SK-N-SH (cell line): ENCODE data around the gene LTB4R2. TPM values are rescaled to one million over a fixed set of nuclear protein-coding genes. Genes with fewer than 3 reads are reported as not detected.

Source experiments
- CTCF ChIA-PET: fragments of 300-600, 350-600 bp; formaldehyde crosslinking; extraction: SDS; loops from one replicate; lab custom pipeline; 2021; lab: Yijun Ruan, JAX
- POLR2A ChIA-PET: fragments of 350-600 bp; sonication (Branson Sonifier 250); formaldehyde crosslinking; extraction: SDS; loops from one replicate; lab custom pipeline; 2020; ENCODE audit warnings: antibody characterized with exemption, inconsistent platforms; lab: Yijun Ruan, JAX
- DNase-seq: peaks from one replicate; pipeline ENCODE4 v3.0.0; 2012
- H2AFZ ChIP-seq: fragments of 200-600 bp; sonication (generic); 2 replicates; pipeline ENCODE4 v1.8.1; 2016; ENCODE audit warnings: antibody characterized with exemption, mild to moderate bottlenecking, low read depth
- H3F3A ChIP-seq: fragments of 200-600 bp; sonication (generic); replicated peaks from 2 replicates; pipeline ENCODE3; 2016; ENCODE audit warnings: antibody characterized with exemption, mild to moderate bottlenecking; ENCODE audit not compliant: insufficient read depth
- H3K27ac ChIP-seq, 2 experiments: fragments of 200-500 bp in 1 of 2; fragments of 200-600 bp in 1 of 2; sonication (Bioruptor generic) in 1 of 2; sonication (generic), shearing (Covaris generic) in 1 of 2; 2 replicates each; pipeline versions ENCODE4 v1.5.1 to v1.6.1; 2014 to 2016; ENCODE audit warnings: low read depth in 2 of 2, inconsistent platforms in 1 of 2, low read length in 1 of 2, mild to moderate bottlenecking in 1 of 2, mixed read lengths in 1 of 2
- H3K27me3 ChIP-seq: fragments of 200-600 bp; sonication (generic), shearing (Covaris generic); 2 replicates; pipeline ENCODE4 v1.6.1; 2016; ENCODE audit warnings: mixed run types; ENCODE audit not compliant: insufficient read depth
- H3K36me3 ChIP-seq, 2 experiments: fragments of 200-500 bp in 1 of 2; fragments of 200-600 bp in 1 of 2; sonication (Bioruptor generic) in 1 of 2; sonication (generic) in 1 of 2; replicated peaks in 1 of 2; 2 replicates each; pipeline versions ENCODE3 to v1.5.1; 2014 to 2016; ENCODE audit warnings: low read length in 1 of 2, mild to moderate bottlenecking in 1 of 2; ENCODE audit not compliant: insufficient read depth in 2 of 2, control insufficient read depth in 1 of 2
- H3K4me1 ChIP-seq, 2 experiments: fragments of 200-500 bp in 1 of 2; fragments of 200-600 bp in 1 of 2; sonication (Bioruptor generic) in 1 of 2; sonication (generic), shearing (Covaris generic) in 1 of 2; 2 replicates each; pipeline versions ENCODE4 v1.5.1 to v1.6.1; 2014 to 2016; ENCODE audit warnings: low read depth in 1 of 2, low read length in 1 of 2, mixed run types in 1 of 2; ENCODE audit not compliant: insufficient read depth in 2 of 2, control insufficient read depth in 1 of 2
- H3K4me2 ChIP-seq: fragments of 200-600 bp; sonication (generic), shearing (Covaris generic); 2 replicates; pipeline ENCODE4 v1.6.1; 2017; ENCODE audit warnings: mixed run types
- H3K4me3 ChIP-seq, 2 experiments: fragments of 200-500 bp in 1 of 2; fragments of 200-600 bp in 1 of 2; sonication (Bioruptor generic) in 1 of 2; sonication (generic), shearing (Covaris generic) in 1 of 2; 2 replicates each; pipeline versions ENCODE4 v1.5.1 to v1.8.1; 2014 to 2016; ENCODE audit warnings: low read depth in 2 of 2, inconsistent platforms in 1 of 2, low read length in 1 of 2, mild to moderate bottlenecking in 1 of 2, mixed read lengths in 1 of 2, moderate library complexity in 1 of 2
- H3K79me2 ChIP-seq: fragments of 200-600 bp; sonication (generic); 2 replicates; pipeline ENCODE4 v1.8.1; 2017; ENCODE audit warnings: mild to moderate bottlenecking; ENCODE audit not compliant: insufficient read depth
- H3K9ac ChIP-seq: fragments of 200-600 bp; sonication (generic); 2 replicates; pipeline ENCODE4 v1.6.1; 2017; ENCODE audit warnings: mixed run types
- H3K9me2 ChIP-seq: fragments of 200-600 bp; sonication (generic); 2 replicates; pipeline ENCODE4 v1.6.1; 2017; ENCODE audit warnings: mixed run types
- H3K9me3 ChIP-seq: fragments of 200-600 bp; sonication (generic); 2 replicates; pipeline ENCODE4 v1.6.1; 2017; ENCODE audit warnings: mixed run types, mild to moderate bottlenecking, moderate library complexity
- H4K20me1 ChIP-seq: fragments of 200-600 bp; sonication (generic); 2 replicates; pipeline ENCODE4 v1.6.1; 2017; ENCODE audit warnings: mild to moderate bottlenecking, mixed run types; ENCODE audit not compliant: insufficient read depth
- ELF1 ChIP-seq: IDR thresholded peaks from 2 replicates; pipeline ENCODE4 v1.4.0; 2012
- EP300 ChIP-seq, 2 experiments: IDR thresholded peaks; 2 replicates each; pipeline versions ENCODE4 v1.4.0 to v1.6.1; 2012; ENCODE audit warnings: borderline replicate concordance in 1 of 2, low read depth in 1 of 2, low read length in 1 of 2
- EZH2phosphoT487 ChIP-seq: fragments of 200-600 bp; sonication (generic); IDR thresholded peaks from 2 replicates; pipeline ENCODE4 v1.6.1; 2017; ENCODE audit warnings: low read depth, mixed run types, mild to moderate bottlenecking, antibody characterized with exemption, moderate library complexity, borderline replicate concordance
- FOXJ3 ChIP-seq: sonication (generic); formaldehyde crosslinking; IDR thresholded peaks from 2 replicates; pipeline ENCODE4 v1.5.1; 2020; ENCODE audit warnings: mild to moderate bottlenecking, missing genetic modification reagents
- FOXM1 ChIP-seq: IDR thresholded peaks from 2 replicates; pipeline ENCODE4 v1.4.0; 2012; ENCODE audit warnings: low read depth, mild to moderate bottlenecking
- IRF3 ChIP-seq: fragments of 150-350 bp; IDR thresholded peaks from 2 replicates; pipeline ENCODE4 v1.6.1; 2016; ENCODE audit warnings: mild to moderate bottlenecking, low read depth, low read length
- MEF2A ChIP-seq: IDR thresholded peaks from 2 replicates; pipeline ENCODE4 v1.4.0; 2012; ENCODE audit warnings: low read depth, borderline replicate concordance
- PBX3 ChIP-seq: IDR thresholded peaks from 2 replicates; pipeline ENCODE4; 2012
- POLR2AphosphoS5 ChIP-seq: IDR thresholded peaks from 2 replicates; pipeline ENCODE4 v1.6.1; 2012; ENCODE audit warnings: low read depth, low read length
- RFX5 ChIP-seq: IDR thresholded peaks from 2 replicates; pipeline ENCODE4 v1.6.1; 2012; ENCODE audit warnings: mild to moderate bottlenecking, improper control_type of control experiment, low read length
- RXRA ChIP-seq: IDR thresholded peaks from 2 replicates; pipeline ENCODE4 v1.4.0; 2012; ENCODE audit warnings: low read depth, mild to moderate bottlenecking, borderline replicate concordance
- SIN3A ChIP-seq: IDR thresholded peaks from 2 replicates; pipeline ENCODE4 v1.6.1; 2012; ENCODE audit warnings: low read depth, mild to moderate bottlenecking, low read length, moderate library complexity, borderline replicate concordance
- TAF1 ChIP-seq: IDR thresholded peaks from 2 replicates; pipeline ENCODE4 v1.6.1; 2012; ENCODE audit warnings: low read depth, mild to moderate bottlenecking, low read length, moderate library complexity, borderline replicate concordance
- TCF12 ChIP-seq: IDR thresholded peaks from 2 replicates; pipeline ENCODE4 v1.4.0; 2012
- TEAD4 ChIP-seq: IDR thresholded peaks from 2 replicates; pipeline ENCODE4 v1.4.0; 2012; ENCODE audit warnings: mild to moderate bottlenecking, borderline replicate concordance; ENCODE audit not compliant: insufficient read depth
- USF1 ChIP-seq: IDR thresholded peaks from 2 replicates; pipeline ENCODE4 v1.4.0; 2012; ENCODE audit warnings: low read depth, borderline replicate concordance
- USF2 ChIP-seq: fragments of 150-350 bp; IDR thresholded peaks from 2 replicates; pipeline ENCODE4 v1.6.1; 2017; ENCODE audit warnings: antibody characterized with exemption, low read length, low read depth, borderline replicate concordance
- YY1 ChIP-seq: IDR thresholded peaks from 2 replicates; pipeline ENCODE4 v1.4.0; 2012; ENCODE audit warnings: low read depth, mild to moderate bottlenecking
- whole genome bisulfite sequencing: methylation state at CpG from one replicate; pipeline ENCODE4 v1.1.6; 2017; ENCODE audit warnings: low lambda C conversion rate; 5-methylcytosine and 5-hydroxymethylcytosine counted together
- polyA plus RNA-seq, 3 experiments: library from polyadenylated mRNA; depleted of rRNA; stranded (reverse); fragments of >200 nt; gene quantifications; 2 replicates each; pipeline ENCODE4 v1.2.3, GENCODE V29; 2012

The LTB4R2 gene
- polyA plus RNA-seq, 1 of the 3 experiments (the other 2 are of a cell fraction): 8.2 TPM

- Histone ChIP-seq H3K27ac (no peak overlapping the region), H3K9me2 (no peaks in the 10 kb centered on the region), H3K4me1 (no peaks in the 10 kb centered on the region; a peak in 1 of 4 replicates), H4K20me1 (no peaks in the 10 kb centered on the region), H2AFZ (no peak overlapping the region)
- TF ChIP-seq FOXM1: no peak
- no peak for TF ChIP-seq USF1
- no peak for TF ChIP-seq EP300 (IDR thresholded peaks at IDR 0.05; ENCODE audit: borderline replicate concordance in 1 of 2, low read depth in 1 of 2, low read length in 1 of 2)
- TF ChIP-seq ELF1: no peak
- no peak for TF ChIP-seq TAF1
- no peak for TF ChIP-seq SIN3A
- no peak for TF ChIP-seq MEF2A
- no peak for TF ChIP-seq FOXJ3 (CRISPR knock-in tag)
- no peak for TF ChIP-seq RFX5
- TF ChIP-seq IRF3: no peak
- TF ChIP-seq POLR2AphosphoS5: no peak
- no peak for TF ChIP-seq EZH2phosphoT487
- no peak for TF ChIP-seq TCF12
- TF ChIP-seq TEAD4: no peak
- no peak for TF ChIP-seq PBX3
- no peak for TF ChIP-seq RXRA
- no peak for TF ChIP-seq YY1
- TF ChIP-seq USF2: no peak
- TF ChIP-seq, all 33 proteins: peak for 0
- Histone ChIP-seq H3K36me3 (no peaks in the 10 kb centered on the region), H3K27me3 (peaks cover 48% of the 10 kb centered on the region), H3K79me2 (no peaks in the 10 kb centered on the region), H3K9ac (no peak overlapping the region), H3K4me3 (no peak overlapping the region), H3F3A (no peaks in the 10 kb centered on the region), H3K4me2 (no peak overlapping the region), H3K9me3 (no peaks in the 10 kb centered on the region)
- ChIA-PET POLR2A (no interaction called here), CTCF (interaction anchor here (0.6 to 3.0 kb wide), 4 partner anchors 11 to 82 kb away, joined by 3 to 23 read pairs (median 4); no protein-coding TSS in a partner anchor)
- DNase-seq: no peak
- 70% methylated on average over 7 of the region's 7 CpGs for WGBS
Observed at GRCh38 chr14:24355009-24355408, 45.1 kb downstream of the LTB4R2 start.
